Measurements from ENCODE around the gene ZNF432.
"Not testable (repeated sequence)": the region's sequence is repeated elsewhere in the genome, so short reads cannot be mapped to it uniquely, and the experiment has no call there.

ZNF432 gene

DNA sequence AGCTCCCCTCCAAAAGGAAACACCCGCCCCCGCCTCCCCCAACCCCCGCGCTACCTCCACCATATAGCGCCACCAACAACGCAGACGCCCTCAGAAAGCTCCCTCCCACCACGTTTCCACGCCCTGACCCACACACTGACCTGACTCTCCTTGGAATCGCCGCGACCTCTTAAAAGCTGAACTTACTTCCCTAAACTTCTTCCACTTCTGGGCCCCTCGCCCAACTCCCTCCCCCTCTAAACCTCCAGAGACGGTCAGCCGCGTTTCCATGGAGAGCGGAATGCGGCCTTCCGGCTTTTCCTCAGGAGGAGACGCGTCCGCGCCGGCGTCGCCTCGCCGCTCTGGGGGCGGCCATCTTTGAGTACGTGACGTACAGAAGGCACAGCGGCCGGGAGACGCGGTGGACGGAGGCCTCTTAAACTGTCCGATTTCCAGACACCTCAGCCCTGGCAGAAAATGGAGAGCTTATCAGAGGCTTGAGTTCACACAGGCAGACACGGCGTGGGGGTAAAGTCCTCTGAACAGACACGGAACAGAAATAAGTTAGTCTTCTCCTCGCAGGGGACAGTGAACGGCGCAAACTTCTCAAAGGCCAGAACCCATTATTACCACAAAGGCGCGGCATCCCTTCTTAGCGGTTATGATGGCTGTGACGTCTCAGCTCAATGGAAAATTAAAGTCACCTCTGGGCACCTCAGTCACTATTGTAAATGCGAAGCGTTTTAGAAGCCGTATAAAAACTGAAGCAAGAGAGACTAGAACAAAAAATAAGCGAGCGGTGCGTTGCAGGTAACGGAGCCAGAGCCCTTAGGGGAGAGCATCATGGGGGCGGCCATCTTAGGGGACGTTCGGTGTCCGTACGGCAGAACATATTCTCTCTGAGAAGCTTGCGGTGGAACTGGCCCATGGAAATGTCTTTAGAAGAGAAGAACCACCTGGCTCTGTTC, at the start of gene ZNF432:
Gene ZNF432 (minus strand): TSS at position 284 of the 947 bp plus-strand sequence. CDS start 1,970 bp downstream, outside the sequence.
- peak; percentile 86 for DNase-seq

DNA sequence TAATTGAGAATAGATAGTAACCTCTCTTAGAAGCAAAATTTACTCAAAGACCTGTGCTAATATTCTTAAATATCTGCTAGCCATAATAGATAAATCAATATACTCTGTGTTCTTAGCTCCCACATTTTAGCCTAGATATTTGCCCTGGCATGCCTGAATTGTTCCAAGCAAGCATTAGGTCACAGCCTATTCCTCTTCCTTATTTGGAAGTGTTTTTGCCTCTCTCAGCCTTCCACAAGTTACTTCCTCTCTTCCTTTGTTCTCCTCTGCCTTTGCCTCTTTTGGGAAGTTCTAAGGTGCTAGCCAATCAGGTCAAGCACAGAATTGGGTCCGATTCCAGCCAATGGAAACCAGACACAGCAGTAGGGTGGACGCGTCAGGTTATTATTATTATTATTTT, 47.8 kb upstream of the ZNF432 start:
- not testable (repeated sequence) for DNase-seq

DNA sequence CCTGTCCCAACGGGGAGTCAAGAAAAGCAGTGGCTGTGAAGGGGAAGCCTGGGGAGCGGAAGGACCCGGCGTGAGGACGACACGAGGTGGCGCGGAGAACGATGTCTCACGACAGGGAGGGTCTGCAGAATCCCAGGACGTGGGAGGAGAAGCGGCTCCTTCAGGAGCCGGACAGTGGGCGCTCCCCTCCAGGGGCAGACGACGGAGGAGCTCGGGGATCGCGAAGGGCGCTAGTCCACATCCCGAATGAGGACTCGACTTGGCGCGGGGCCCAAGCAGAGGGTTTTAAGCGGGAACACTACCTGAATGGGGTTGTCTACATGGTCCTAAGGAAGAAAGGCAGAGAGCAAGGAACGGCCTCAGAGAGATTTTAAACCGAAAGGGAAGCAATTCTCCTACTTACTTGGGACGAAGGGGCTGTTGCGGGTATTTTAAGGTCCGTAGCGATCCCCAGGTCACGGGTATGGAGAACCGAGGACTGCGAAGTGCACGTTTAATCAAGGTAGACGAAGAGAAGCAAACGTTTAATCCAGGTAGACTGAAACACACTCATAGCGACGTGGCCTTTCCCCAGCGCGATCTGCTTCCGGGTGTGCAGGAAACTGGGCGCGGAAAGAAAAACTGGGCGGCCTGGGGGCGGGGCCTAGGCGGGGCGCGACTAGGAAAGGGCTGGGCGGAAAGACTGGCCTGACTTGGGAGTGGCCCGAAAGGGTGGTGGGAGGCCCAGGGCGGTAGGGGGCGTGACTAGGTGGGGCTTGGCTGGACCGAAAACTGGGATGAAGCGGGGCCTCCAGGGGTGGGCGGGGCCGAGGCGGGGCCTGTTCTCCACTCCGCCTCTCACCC, 46.8 kb upstream of the ZNF432 start, which contains the start of gene ZNF841:
Gene ZNF841 (minus strand): TSS at position 594 of the 843 bp plus-strand sequence. CDS start 10,964 bp downstream, outside the sequence.
- peak; percentile 94 for DNase-seq

DNA sequence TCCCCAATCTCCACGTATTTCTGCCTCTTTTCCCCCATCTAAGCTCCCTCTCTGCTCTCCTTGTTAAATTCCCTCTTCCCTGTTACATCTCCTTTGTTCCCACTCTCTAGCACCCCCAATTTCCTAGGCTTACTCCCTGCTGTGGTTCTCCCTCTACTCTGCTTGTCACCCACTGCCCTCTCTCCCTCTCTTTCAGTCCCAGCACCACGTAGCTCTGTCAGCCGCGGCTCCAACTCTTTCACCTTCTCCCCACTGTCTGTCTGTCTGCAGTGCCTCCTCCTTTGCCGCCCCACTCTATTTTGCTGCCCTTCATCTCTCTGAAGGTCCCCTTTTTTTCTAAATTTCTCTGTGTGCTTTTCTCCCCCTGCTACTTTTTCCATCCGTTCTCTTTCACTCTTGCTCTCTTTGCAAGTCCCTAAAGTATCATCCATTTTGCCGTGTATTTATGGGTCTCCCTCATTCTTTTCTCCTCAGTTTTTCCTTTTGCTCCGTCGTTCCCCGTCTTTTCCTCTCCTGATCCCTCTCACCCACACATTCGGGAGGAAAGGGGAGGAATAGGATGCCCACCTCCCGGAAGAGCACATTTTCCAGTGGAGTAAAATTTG, 46.0 kb upstream of the ZNF432 start:
- DNase-seq, result peak; percentile 4

DNA sequence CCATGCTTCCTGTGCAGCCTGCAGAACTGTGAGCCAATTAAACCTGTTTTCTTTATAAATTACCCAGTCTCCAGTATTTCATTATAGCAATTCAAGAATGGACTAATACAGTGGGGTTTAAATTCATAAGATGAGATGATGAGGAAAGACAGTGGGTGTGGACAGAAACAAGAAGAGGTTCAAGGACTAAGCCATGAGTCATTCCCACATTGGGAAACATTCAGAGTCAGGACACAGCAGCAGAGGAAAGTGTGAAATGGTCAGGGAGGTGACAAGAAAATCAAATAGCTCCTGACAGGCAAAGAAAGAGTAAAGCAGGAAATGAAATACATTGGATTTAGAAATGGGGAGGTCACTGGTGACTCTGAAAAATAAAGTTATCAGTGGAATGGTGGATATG, 37.8 kb upstream of the ZNF432 start:
- no peak for DNase-seq

DNA sequence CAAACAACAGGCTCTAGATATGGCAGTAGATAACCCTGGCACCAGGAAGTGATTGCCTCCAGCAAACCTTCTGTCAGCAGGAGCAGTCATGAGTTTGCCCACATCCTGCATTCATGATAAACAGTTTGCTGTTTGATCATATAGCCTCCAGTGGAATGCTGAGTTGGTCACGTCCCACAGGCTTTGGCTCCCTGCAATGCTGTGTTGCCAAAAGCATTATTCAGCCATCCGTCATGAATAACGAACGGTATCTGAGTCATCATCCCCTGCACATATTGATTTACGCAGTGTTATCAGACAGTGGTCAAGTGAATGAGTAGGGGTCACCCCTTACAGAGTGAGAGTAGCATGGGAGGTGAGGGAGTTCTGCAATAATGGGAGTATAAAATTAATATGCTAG, 21.9 kb upstream of the ZNF432 start:
- DNase-seq, result no peak

DNA sequence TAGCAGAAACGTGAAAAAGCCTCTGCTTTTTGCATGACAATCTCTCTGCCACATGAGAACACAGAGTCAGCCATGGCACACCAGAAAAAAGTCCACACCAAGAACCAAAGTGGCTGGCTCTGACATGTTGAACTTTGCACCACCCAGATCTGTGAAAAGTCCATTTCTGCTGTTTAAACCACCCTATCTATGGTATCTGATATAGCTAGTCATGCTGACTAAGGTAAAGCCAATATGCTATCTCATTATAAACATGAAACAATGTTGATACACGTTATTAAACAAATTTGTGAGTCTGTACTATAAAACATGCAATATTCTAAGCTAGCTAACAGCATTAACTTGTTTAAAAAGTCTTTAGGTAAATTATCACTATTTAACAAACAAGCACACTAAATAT, 21.0 kb upstream of the ZNF432 start:
- no peak for DNase-seq

DNA sequence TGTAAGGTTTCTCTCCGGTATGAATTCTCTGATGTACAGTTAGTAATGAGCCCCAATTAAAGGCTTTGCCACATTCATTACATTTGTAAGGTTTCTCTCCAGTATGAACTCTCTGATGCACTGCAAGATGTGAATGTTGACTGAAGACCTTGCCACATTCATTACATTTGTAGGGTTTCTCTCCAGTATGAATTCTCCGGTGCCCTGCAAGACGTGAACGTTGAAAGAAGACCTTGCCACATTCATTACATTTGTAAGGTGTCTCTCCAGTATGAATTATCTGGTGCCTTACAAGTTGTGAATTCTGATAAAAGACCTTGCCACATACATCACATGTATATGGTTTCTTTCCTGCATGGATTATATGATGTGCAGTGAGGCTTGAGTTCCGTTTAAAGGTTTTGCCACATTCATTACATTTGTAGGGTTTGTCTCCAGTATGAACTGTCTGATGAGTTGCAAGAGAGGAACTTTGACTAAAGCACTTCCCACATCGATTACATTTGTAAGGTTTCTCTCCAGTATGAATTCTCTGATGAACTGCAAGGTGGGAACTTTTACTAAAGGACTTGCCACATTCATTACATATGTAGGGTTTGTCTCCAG, 17.7 kb upstream of the ZNF432 start:
- DNase-seq, result no peak

DNA sequence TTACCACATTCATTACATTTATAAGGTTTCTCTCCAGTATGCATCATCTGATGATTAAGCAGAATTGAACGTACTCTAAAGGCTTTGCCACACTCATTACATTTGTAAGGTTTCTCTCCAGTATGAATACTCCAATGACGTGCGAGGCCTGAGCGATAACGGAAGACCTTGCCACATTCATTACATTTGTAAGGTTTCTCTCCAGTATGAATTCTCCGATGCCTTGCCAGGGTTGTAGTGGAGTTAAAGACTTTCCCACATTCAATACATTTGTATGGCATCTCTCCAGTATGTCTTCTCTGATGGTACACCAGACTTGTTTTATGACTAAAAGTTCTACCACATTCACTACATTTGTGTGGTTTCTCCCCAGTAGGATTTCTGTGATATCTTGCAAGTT, 16.8 kb upstream of the ZNF432 start:
- DNase-seq, result no peak

DNA sequence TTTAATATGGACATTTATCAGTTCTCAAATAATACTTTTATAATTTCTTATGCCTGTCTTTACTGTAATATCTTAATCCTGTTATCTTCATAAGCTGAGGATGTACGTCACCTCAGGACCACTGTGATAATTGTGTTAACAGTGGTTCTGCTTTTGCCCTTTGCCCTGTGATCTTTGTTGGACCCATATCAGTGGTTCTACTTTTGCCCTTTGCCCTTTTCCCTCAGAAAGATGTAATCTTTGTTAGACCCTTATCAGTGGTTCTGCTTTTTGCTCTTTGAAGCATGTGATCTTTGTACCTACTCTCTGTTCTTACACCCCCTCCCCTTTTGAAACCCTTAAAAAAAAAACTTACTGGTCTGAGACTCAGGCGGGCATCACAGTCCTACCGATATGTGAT, 7.8 kb upstream of the ZNF432 start:
- not testable (repeated sequence) for DNase-seq

DNA sequence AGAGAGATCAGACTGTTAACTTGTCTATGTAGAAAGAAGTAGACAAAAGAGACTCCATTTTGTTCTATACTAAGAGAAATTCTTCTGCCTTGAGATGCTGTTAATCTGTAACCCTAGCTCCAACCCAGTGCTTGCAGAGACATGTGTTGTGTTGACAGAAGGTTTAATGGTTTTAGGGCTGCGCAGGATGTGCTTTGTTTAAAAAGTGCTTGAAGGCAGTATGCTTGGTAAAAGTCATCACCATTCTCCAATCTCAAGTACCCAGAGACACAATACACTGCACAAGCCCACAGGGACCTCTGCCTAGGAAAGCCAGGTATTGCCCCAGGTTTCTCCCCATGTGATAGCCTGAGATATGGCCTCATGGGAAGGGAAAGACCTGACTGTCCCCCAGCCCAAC, 3.1 kb upstream of the ZNF432 start:
- DNase-seq, result not testable (repeated sequence)

DNA sequence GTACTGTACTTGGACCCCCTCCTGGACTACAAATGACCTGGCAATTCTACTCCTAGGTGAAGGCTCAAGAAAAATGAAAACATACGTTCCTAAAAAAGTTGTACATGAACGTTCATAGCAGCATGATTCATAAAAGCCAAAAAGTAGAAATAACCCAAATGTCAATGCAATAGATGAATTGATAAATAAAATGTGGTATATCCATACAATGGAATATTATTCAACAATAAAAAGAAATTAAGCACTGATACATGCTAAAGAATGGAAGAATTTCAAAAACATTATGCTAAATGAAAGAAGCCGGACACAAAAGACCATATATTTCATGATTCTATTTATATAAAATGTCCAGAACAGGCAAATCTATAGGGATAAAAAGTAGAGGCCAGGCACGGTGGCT, 9.5 kb downstream of the ZNF432 start:
- DNase-seq, result no peak

DNA sequence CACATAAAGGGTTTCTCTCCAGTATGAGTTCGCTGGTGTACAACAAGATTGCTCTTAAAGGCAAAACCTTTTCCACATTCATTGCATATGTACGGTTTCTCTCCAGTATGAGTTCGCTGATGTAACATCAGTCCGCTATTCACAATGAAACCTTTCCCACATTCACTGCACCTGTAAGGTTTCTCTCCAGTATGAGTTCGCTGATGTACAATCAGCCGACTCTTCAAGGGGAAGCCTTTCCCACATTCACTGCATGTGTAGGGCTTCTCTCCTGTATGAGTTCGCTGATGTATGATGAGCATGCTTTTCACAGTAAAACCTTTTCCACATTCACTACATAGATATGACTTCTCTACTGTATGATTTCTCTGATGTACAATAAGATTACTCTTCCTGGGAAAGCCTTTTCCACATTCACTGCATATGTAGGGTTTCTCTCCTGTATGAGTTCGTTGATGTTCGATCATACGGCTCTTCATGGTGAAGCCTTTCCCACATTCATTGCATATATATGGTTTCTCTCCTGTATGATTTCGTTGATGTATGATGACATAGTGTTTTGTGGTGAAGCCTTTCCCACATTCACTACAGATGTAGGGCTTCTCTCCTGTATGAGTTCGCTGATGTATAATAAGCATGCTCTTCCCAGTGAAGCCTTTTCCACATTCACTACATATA, 14.4 kb downstream of the ZNF432 start:
- no peak for DNase-seq

DNA sequence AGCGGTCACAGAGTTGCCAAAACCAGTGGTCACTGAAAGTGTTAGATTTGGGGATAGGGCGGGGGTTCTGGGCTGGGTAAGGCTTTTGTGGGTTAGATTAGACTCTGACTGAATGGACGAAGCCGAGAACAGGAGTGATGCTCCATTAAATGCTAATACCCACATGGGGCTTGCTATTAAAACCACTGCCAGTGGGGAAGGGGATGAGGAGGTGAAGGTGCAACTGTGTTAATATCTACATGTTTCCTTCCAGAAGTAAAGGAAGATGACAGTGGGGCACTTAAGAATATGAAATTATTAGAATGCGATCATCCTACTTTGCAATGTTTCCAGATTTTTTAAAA, 19.9 kb downstream of the ZNF432 start:
- no peak for DNase-seq

DNA sequence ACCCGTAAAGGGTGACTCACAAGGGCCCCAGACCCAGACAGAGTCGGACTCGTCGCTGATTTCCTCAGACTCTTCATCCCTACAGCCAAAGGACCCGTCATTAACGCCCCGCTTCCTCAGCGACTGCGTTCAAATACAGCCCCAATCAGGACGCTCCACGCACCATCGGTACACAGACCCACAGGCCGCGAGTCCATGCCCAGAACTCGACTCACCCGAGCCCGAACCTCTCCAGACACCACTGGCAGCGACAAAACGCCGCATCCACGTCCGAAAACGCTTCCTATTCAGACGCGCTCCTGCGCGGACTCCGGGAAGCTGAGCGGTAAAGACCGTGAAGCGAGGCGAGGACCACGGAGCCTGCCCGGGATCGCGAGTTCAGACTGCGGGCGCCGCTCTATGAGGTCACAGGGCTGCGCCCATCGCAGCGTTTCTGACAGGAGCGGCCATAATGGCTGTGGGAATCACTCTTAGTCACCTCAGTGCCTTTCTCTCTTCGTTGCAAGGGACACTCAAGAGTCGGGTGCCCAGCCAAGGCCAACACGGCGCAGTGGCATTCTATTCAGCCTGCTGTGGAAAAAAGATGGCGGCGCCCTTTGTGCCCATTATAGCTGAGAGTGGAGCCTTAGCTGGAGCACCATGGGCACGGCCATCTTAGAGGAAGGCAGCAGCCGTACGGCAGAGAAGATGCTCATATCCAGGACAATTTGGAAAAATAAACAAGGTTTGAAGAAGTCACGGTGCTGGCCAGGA, 20.4 kb downstream of the ZNF432 start, which contains the start of gene ZNF614:
Gene ZNF614 (minus strand): TSS at position 353 of the 753 bp plus-strand sequence. CDS start 2,634 bp downstream, outside the sequence.
- DNase-seq, result peak; percentile 90

DNA sequence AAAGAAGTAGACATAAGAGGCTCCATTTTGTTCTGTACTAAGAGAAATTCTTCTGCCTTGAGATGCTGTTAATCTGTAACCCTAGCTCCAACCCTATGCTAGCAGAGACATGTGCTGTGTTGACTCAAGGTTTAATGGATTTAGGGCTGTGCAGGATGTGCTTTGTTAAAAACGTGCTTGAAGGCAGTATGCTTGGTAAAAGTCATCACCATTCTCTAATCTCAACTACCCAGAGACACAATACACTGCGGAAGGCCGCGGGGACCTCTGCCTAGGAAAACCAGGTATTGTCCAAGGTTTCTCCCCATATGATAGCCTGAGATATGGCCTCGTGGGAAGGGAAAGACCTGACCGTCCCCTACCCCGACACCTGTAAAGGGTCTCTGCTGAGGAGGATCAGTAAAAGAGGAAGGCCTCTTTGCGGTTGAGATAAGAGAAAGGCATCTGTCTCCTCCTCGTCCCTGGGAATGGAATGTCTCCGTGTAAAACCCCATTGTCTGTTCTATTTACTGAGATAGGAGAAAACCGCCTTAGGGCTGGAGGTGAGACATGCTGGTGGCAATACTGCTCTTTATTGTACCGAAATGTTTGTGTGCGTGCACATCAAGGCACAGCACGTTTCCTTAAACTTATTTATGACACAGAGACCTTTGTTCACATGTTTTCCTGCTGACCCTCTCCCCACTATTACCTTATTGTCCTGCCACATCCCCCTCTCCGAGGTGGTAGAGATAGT, 22.2 kb downstream of the ZNF432 start:
- not testable (repeated sequence) for DNase-seq

DNA sequence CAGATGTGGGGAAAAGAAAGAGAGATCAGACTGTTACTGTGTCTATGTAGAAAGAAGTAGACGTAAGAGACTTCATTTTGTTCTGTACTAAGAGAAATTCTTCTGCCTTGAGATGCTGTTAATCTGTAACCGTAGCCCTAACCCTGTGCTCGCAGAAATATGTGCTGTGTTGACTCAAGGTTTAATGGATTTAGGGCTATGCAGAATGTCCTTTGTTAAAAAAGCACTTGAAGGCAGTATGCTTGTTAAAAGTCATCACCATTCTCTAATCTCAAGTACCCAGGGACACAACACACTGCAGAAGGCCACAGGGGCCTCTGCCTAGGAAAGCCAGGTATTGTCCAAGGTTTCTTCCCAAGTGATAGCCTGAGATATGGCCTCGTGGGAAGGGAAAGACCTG, 24.2 kb downstream of the ZNF432 start:
- DNase-seq, result not testable (repeated sequence)

DNA sequence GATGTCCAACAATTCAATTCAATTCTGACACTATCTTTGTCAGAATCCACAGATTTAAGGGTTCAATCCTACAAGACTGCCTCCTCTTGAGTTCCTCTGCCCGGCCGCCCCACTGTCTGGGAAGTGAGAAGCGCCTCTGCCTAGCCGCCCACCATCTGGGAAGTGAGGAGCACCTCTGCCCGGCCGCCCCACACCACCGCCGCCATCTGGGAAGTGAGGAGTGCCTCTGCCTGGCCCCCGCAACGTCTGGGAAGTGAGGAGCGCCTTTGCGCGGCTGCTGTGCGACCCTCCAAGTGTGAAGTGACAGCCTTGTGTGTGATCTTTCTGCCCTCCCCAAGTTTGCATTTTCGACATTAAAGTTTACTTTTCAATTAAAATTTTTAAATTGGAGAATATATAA, 26.4 kb downstream of the ZNF432 start:
- DNase-seq, result no peak

DNA sequence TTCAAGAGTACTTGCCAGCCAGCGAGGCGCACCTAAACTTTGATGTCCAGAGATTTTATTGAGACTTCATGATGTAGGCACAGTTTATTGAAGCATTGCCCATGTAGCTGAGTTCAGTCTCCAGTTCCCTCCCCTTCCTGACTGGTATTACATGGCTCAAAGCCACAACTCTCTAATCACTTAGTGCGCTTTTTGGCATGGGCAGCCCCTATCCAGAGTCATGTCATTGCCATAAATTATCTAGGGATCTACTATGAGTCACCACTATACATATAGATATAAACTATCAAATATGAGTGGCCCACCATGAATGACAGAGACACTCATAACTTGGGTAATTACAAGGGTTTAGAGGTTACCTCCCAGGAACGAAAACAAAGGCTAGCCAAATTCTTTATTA, 28.1 kb downstream of the ZNF432 start:
- no peak for DNase-seq

DNA sequence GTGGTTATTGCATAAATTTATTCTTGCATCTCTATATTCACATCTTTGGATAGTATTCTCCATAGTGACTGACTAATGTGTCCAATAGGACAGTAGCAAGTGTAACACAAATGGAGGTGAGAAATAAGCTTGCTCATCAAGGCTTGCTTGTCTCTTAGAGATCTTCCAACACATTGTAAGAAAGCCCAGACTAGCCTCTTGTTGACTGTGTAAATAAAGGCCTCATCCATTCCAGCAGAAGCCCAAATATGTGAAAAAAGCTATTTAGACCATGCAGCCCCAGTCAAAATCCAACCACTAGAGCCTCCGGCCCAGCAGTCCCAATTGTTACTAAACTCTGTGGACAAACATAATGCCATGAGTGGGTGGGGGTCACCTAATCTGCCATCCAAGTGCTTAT, 38.0 kb downstream of the ZNF432 start:
- DNase-seq, result no peak

Data from activated CD4-positive, alpha-beta T cell treated with anti-CD3 and anti-CD28 coated beads for 48 hours (primary cell).